CD4-positive, alpha-beta T cell treated with Interferon gamma for 1 hour (primary cell): Measurements from ENCODE around the gene SIDT1.

ENCODE experiments used
- DNase-seq: peaks from one replicate; pipeline ENCODE4 v3.0.0-alpha.2; 2020

SIDT1 gene

GRCh38 chr3:113546414-113546893 is 14.1 kb downstream of the SIDT1 start:
- no peak for DNase-seq

DNA sequence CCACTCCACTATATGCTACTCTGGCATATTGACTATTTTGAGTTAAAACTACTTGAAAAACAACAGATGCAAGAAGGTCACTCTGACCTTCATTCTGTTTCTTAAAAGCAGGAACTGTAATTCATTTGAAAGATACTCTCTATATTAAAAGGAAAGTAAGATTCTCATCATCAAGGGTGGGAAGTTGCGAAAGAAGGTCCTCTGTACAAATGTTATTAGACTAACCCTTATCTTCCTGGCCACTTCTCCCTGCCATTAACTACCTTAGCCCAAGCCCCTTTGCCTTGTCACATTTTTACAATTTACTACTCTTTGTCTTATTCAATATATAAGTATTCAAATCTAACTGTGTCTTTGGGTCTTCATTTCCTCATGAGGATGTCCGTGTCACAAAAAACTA is 16.1 kb downstream of the SIDT1 start:
- DNase-seq = no peak

- no peak for DNase-seq
Measured at GRCh38 chr3:113551820-113552219, 19.5 kb downstream of the SIDT1 start.

DNA sequence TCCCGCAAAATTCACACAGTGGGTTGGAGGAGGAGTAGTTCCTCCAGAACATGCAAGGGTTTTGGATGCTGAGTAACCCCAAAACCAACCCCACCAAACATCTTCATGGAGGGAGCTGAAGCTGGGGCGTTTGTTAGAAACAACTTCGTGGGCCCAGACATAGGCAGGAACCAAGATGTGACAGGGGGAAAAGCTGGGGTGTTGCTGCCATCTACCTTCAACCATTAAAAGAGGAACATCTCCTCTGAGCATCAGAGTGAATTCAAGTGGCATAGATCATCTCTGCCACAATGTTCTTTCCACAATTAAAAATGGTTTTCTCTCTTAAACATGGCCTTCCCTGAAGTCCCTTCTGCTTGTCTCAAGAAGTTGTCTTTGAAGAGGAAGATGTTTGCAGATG is 20.5 kb downstream of the SIDT1 start:
- DNase-seq = peak; percentile 35

- no peak for DNase-seq
Measured at GRCh38 chr3:113555138-113555537, 22.8 kb downstream of the SIDT1 start.

DNA sequence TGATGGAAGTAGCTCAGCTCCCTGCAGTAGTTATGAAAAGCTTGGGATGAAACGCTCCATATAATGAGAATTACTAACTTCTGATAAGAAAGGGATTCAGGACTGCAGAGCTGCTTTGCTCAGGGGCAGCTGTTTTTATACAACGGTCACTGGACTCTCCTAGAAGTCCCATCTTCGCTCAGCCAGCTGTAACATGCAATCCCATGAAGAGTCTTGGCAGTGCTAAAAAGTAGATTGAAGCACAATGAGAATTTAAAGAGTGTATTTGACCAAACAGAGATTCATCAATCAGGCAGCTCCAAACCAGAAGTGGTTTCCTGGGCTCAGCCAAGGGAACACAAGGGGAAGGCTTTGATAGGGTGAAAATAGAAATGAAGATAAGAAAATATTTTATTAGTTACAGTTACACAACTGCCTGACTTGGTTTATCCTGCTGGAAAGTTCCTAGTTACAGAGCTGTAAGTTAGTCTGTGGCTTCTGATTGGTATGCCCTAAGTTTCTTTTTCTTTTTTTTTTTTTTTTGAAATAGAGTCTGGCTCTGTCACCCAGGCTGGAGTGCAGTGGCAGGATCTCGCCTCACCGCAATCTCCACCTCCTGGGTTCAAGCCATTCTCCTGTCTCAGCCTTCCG is 24.1 kb downstream of the SIDT1 start:
- no peak for DNase-seq

DNA sequence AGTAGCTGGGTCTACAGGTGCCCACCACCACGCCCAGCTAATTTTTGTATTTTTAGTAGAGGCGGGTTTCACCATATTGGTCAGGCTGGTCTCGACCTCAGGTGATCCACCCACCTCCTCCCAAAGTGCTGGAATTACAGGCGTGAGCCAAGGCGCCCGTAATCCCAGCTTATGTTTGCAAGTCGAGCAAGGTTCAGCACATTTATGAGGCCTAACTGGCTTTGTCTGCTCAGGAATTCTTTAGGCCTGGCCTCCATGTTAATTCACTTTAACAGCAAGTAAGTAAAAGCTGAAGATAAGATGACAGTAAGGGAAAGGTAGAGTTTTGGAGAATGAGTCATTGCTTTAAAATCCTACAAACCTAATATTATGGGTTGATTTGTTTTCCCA is 24.6 kb downstream of the SIDT1 start:
- DNase-seq = no peak

DNA sequence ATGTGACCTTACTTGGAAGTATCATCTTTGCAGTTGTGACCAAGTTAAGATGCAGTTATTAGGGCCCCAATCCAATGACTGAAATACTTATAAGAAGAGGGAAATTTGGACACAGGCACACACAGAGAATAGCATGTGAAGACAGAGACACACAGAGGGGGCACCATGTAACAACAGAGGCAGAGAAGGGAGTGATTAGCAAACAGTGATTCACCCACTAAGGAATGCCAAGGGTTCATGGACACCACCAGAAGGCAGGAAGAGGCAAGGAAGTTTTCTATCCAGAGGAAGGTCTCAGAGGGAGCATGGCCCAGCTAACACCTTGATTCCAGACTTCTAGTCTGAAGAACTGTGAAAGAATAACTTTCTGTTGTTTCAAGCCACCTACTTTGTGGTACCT is 25.0 kb downstream of the SIDT1 start:
- DNase-seq = no peak

- no peak for DNase-seq
Measured at GRCh38 chr3:113559009-113559408, 26.7 kb downstream of the SIDT1 start.

DNA sequence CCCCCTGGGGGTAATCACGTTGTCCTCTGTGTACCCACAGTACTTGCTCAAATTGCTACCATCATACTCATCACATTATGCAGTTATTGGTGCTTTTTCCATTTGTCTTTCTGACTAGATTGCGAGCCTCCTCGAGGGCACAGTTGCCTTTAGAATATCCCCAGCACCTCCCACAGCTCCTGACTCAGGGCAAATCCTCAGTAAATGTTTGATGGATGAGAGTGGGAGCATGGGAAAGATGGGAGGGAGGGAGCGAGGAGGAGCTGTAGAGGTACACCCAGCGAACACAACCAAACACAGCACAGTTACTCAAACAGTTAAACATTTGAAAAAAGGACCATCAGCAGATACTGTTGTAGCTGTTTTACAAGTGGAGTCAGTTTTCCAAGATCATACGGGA is 27.9 kb downstream of the SIDT1 start:
- DNase-seq = no peak

DNA sequence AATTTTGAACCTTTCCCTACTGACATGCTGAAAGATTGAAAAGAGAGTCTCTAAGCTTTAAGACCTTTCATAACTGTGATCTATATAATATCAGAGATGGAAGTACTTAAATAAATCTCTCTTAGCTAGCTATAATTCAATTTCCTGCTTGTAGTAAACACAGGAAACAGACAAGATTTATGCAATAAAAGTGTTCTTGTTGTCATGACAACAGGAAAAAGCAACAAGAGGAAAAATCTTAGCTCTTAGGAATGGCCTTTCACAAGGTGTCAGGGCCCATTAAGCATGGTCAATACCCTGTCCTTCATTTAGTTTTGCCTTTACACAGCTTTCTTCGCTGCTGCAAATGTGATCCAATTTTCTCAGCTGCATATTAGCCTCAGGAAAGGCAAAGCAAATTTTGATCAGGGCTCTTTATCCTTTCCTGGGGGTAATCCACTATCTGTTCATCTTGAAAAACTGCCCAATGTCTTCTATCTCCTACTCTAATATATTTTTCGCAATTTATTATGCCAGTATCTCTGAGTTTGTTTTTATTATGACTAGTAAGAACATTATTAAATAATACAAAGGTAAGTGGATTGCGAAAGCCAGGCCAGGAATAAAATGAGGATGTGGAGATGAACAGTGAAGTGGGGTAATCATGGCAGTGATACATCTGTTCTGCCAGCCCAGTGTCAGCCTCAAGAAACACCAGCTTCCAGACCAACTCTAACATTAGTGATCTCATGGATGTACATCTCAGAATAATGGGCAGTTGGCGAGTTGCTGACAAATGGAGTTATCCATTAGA is 28.7 kb downstream of the SIDT1 start:
- no peak for DNase-seq

- no peak for DNase-seq
Measured at GRCh38 chr3:113565555-113565954, 33.2 kb downstream of the SIDT1 start.

DNA sequence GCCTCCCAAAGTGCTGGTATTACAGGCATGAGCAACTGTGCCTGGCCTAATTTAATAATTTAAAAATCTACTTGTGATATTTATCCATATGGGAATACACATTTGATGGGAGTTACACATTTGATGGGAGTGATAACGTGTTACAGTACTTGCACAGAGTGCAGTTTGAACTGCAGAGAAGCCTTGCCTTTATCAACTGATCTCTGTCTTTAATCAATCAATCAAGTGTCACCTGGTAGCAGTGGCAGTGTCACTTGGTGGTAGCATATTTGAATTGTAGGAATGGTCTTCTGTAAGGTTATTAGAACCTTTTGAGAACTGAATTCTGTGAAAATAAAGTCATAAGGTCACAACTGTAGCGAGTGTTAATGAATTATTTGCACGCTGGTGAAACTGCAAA is 37.8 kb downstream of the SIDT1 start:
- DNase-seq = no peak

DNA sequence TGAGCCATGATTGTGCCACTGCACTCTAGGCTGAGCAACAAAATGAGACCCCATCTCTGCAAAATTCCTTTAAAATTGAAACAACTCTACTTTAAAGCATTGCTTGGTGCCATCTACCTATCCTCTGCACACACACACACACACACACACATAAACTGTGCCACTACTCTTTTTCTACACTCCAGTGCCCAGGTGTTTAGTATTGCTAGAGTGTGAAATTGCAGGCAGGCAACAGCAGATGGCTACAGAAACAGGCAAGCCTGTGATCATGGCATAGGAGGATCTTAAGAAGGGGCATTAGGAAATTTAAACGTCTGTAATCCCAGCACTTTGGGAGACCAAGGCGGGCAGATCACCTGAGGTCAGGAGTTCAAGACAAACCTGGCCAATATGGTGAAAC is 39.0 kb downstream of the SIDT1 start:
- DNase-seq = no peak

DNA sequence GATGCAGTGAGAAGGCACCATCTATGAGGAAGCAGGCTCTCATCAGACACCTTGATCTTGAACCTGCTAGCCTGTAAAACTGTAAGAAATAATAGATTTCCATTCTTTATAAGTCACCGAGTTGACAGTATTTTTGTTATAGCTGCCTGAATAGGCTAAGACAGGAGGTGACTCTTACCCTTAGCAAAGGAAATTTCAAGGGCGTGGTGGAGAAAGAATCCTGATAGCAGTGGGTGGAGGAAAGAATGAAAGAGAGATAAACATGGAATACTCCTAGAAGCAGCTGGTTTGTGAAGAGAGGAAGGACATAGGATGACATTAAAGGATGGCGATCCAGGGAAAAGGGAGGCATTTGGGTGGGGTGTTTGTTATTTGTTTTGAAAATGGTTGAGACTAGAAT is 41.4 kb downstream of the SIDT1 start:
- no peak for DNase-seq

DNA sequence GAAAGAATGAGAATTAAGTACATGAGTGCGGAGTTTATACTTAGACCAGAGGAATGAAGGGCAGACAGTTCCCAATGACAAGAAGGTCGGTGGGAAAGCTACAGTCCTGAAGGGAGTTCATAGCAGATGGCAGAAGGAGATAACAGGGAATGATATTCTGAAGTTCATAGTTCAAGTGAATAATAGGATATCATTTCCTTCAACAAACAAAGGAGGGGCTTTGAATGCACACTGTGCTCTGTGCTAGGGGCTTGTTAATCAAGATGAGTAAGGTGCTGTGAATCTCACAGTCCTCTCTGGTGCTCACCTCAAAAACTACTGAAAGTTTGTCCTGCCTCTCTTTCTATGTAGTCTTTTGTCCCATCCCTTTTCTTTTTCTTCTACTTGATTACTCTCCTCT is 41.9 kb downstream of the SIDT1 start:
- DNase-seq = no peak

DNA sequence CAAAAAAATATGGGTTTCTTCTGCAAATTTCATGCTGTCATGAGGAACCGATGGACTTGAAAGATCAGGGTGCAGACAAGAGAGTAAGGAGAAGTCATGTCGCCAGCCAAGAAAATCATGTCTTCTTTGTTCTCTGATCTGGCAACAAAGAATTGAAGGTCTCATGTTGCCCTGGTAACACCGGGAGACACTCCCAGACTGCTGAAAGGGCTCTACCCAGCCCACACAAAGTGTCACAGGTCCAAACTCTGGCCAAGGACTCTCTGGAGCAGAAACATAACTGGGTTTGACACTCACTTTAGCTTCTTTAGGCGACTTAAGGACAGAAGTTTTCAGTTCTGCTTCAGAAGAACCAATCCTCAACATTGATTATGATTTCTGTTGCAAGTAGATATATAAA is 42.9 kb downstream of the SIDT1 start:
- no peak for DNase-seq

GRCh38 chr3:113585228-113585627 is 52.9 kb downstream of the SIDT1 start:
- DNase-seq = no peak

DNA sequence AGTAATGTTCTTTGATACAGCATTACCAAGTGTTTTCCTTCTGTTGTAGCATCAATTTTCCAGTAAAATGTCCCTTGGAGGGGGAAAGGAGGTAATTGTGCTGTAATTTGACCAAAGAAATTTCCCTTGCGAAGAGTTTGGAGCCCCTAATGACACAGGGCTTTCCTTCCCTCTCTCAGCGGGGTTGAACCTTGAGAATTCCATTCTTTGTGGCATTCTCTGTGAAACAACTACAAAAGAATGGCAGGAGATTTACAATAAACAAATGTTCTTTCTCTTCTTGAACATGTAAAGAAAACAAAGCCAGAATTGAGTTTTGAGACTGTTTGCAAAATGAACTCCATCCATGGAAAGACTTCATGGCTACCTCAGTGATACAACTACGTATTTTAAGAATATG is 53.4 kb downstream of the SIDT1 start:
- no peak for DNase-seq

- DNase-seq = no peak
Measured at GRCh38 chr3:113588806-113589205, 56.5 kb downstream of the SIDT1 start.

DNA sequence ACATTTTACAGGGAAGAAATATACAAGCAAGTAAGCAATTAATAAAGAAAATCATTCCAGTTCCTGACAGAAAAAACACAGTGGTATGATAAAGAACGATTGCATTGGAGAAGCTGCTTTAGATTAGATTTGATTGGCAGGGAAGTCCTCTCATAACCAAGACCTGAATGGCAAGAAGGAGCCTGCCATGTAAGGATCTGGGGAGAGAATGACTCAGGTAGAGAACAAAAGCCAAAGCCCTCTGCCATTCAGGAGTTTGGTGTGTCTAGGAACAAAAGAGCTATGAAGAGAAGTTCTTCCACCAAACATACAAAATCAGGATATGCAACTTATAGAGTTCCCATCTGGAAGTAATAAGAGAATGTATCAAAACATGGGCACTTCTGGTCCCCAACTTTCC is 57.6 kb downstream of the SIDT1 start:
- DNase-seq = no peak

- DNase-seq = no peak
Measured at GRCh38 chr3:113590983-113591382, 58.6 kb downstream of the SIDT1 start.

- DNase-seq = no peak
Measured at GRCh38 chr3:113594066-113594465, 61.7 kb downstream of the SIDT1 start.

DNA sequence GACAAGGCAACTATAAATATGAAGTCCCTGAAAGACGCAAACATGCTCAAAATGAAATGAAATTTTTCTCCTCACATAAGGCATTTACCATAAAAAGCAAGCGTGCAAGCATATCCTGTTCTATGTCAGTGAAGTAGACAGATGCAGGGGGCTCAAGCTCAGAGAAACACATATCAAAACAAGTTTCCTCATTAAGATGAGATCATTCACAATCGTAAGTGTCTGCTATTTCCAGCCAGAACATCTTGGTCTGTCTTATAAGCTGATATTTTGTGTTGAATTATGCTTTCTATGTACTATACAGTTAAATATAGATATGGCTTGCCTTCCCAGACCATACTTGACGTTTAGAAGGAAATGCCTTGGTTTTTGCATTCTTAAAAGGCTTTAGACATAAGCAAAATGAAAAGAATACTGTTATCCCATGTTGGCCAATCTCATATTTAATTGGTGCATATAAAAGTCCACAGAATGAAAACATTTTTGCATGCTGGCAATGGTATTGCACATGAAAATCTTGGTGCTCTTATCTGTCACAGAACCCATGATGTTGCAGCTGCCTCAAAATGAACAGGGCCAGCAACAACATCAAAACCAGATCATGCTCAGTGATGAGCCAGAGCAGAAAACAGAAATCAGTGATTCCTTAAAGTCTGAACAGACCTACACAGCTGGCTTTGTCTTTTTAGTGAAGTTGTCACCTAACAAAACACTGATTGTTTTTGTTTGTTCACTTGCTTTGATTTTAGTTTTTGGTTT is 65.4 kb downstream of the SIDT1 start:
- no peak for DNase-seq
